Activated CD8-positive, alpha-beta memory T cell treated with anti-CD3 and anti-CD28 coated beads for 36 hours (primary cell): ENCODE results near the gene MACROD2. TPM values are rescaled to one million over a fixed set of nuclear protein-coding genes. Genes with fewer than 3 reads are reported as not detected.

Experiments used
- CTCF ChIA-PET: fragments of 350-600 bp; sonication (Branson Sonifier 250); formaldehyde crosslinking; loops from one replicate; lab custom pipeline; 2021; ENCODE audit warnings: antibody characterized with exemption; lab: Charles Lee
- POLR2A ChIA-PET: fragments of 350-600 bp; sonication (Branson Sonifier 250); formaldehyde crosslinking; loops from one replicate; lab custom pipeline; 2021; ENCODE audit warnings: antibody characterized with exemption; lab: Charles Lee
- total RNA-seq, 2 experiments: library from RNA; stranded (reverse); gene quantifications; one replicate each; pipeline ENCODE4 v1.2.3, GENCODE V29; 2021

The MACROD2 gene
- total RNA-seq, 2 experiments from 2014 or later = not detected

- ChIA-PET CTCF (no interaction called here), POLR2A (no interaction called here)
Observed at GRCh38 chr20:15248618-15249395, 1253.5 kb downstream of the MACROD2 start.

GRCh38 chr20:15251171-15251570 is 1255.9 kb downstream of the MACROD2 start:
- POLR2A ChIA-PET = no interaction called here
- CTCF ChIA-PET = interaction anchor here (0.6 kb wide), 1 partner anchor 168 kb away, joined by 4 read pairs; no protein-coding TSS in a partner anchor

GRCh38 chr20:15252304-15252703 is 1257.0 kb downstream of the MACROD2 start:
- ChIA-PET POLR2A (no interaction called here), CTCF (no interaction called here)

- ChIA-PET CTCF (no interaction called here), POLR2A (no interaction called here)
Observed at GRCh38 chr20:15253431-15253830, 1258.1 kb downstream of the MACROD2 start.

- POLR2A ChIA-PET = no interaction called here
- CTCF ChIA-PET = no interaction called here
Observed at GRCh38 chr20:15256676-15257568, 1261.6 kb downstream of the MACROD2 start.

- CTCF ChIA-PET = no interaction called here
Observed at GRCh38 chr20:15257569-15257870, 1262.2 kb downstream of the MACROD2 start.

GRCh38 chr20:15265581-15266309 is 1270.4 kb downstream of the MACROD2 start:
- CTCF ChIA-PET = no interaction called here
- POLR2A ChIA-PET = no interaction called here

More at GRCh38 chr20:15257569-15257870, 1262.2 kb downstream of the MACROD2 start:
- POLR2A ChIA-PET = no interaction called here

GRCh38 chr20:15267935-15268334 is 1272.6 kb downstream of the MACROD2 start:
- ChIA-PET CTCF (no interaction called here), POLR2A (no interaction called here)

GRCh38 chr20:15278041-15278440 is 1282.7 kb downstream of the MACROD2 start:
- ChIA-PET CTCF (no interaction called here), POLR2A (no interaction called here)

GRCh38 chr20:15287329-15287728 is 1292.0 kb downstream of the MACROD2 start:
- ChIA-PET POLR2A (no interaction called here), CTCF (no interaction called here)

- ChIA-PET CTCF (no interaction called here), POLR2A (no interaction called here)
Observed at GRCh38 chr20:15288106-15288505, 1292.8 kb downstream of the MACROD2 start.

- CTCF ChIA-PET = no interaction called here
- POLR2A ChIA-PET = no interaction called here
Observed at GRCh38 chr20:15289337-15289736, 1294.0 kb downstream of the MACROD2 start.

- ChIA-PET POLR2A (no interaction called here), CTCF (no interaction called here)
Observed at GRCh38 chr20:15292405-15292804, 1297.1 kb downstream of the MACROD2 start.

- ChIA-PET CTCF (no interaction called here), POLR2A (no interaction called here)
Observed at GRCh38 chr20:15296422-15296821, 1301.1 kb downstream of the MACROD2 start.

GRCh38 chr20:15297059-15297875 is 1302.0 kb downstream of the MACROD2 start:
- CTCF ChIA-PET = no interaction called here

GRCh38 chr20:15302075-15302474 is 1306.8 kb downstream of the MACROD2 start:
- ChIA-PET POLR2A (no interaction called here), CTCF (no interaction called here)

More at GRCh38 chr20:15297059-15297875, 1302.0 kb downstream of the MACROD2 start:
- POLR2A ChIA-PET = no interaction called here

- ChIA-PET POLR2A (no interaction called here), CTCF (no interaction called here)
Observed at GRCh38 chr20:15310361-15310760, 1315.0 kb downstream of the MACROD2 start.

- ChIA-PET CTCF (no interaction called here), POLR2A (no interaction called here)
Observed at GRCh38 chr20:15316556-15316955, 1321.2 kb downstream of the MACROD2 start.

- CTCF ChIA-PET = no interaction called here
- POLR2A ChIA-PET = no interaction called here
Observed at GRCh38 chr20:15317546-15318232, 1322.4 kb downstream of the MACROD2 start.
